ENCODE data around the gene ST6GAL1.

Gene ST6GAL1

GRCh38 chr3:186920796-186921195 lies 9.5 kb upstream of the ST6GAL1 start:
- Histone ChIP-seq H3K9ac (ENCODE audit: low read length) (no peak overlapping the region), H3K9me3 (ENCODE audit: control insufficient read depth, low read length) (no peaks in the 10 kb centered on the region), H3K4me3 (ENCODE audit: low read length) (no peak overlapping the region), H3K36me3 (ENCODE audit: control insufficient read depth, insufficient read depth, low read length) (no peaks in the 10 kb centered on the region), H3K4me1 (ENCODE audit: control insufficient read depth, insufficient read depth, low read length) (no peaks in the 10 kb centered on the region), H3K27me3 (ENCODE audit: control insufficient read depth, insufficient read depth, low read length) (no peaks in the 10 kb centered on the region)

DNA sequence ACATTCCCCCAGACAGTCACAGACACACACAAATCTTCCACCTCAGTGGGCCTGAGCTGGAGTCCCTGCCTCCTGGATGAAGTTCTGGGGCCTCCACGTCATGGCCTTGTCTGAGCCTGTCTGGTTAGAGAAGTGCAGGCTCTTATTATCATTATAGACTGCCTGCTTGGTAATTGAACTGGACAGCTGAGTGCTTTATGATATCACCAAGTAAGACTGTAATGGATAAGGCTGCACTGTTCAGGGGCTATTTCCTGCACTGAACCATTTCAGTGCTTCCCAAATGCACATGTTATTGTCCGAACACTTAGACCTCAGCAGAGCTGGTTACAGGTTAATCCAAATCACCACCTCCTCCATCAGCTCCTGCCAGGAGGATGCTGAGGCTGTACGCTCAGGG lies 8.7 kb upstream of the ST6GAL1 start:
- no peaks in the 10 kb centered on the region for H3K9me3 ChIP-seq (ENCODE audit: control insufficient read depth, low read length)
- H3K36me3 ChIP-seq (ENCODE audit: control insufficient read depth, insufficient read depth, low read length): no peaks in the 10 kb centered on the region
- no peaks in the 10 kb centered on the region for H3K4me1 ChIP-seq (ENCODE audit: control insufficient read depth, insufficient read depth, low read length)
- H3K27me3 ChIP-seq (ENCODE audit: control insufficient read depth, insufficient read depth, low read length): no peaks in the 10 kb centered on the region
- no peak overlapping the region for H3K4me3 ChIP-seq (ENCODE audit: low read length)
- H3K9ac ChIP-seq (ENCODE audit: low read length): no peak overlapping the region

- Histone ChIP-seq H3K9ac (ENCODE audit: low read length) (no peak overlapping the region), H3K36me3 (ENCODE audit: control insufficient read depth, insufficient read depth, low read length) (no peaks in the 10 kb centered on the region), H3K4me3 (ENCODE audit: low read length) (no peak overlapping the region), H3K9me3 (ENCODE audit: control insufficient read depth, low read length) (no peaks in the 10 kb centered on the region), H3K27me3 (ENCODE audit: control insufficient read depth, insufficient read depth, low read length) (no peaks in the 10 kb centered on the region), H3K4me1 (ENCODE audit: control insufficient read depth, insufficient read depth, low read length) (no peaks in the 10 kb centered on the region)
Measured at GRCh38 chr3:186922224-186922623, 8.1 kb upstream of the ST6GAL1 start.

DNA sequence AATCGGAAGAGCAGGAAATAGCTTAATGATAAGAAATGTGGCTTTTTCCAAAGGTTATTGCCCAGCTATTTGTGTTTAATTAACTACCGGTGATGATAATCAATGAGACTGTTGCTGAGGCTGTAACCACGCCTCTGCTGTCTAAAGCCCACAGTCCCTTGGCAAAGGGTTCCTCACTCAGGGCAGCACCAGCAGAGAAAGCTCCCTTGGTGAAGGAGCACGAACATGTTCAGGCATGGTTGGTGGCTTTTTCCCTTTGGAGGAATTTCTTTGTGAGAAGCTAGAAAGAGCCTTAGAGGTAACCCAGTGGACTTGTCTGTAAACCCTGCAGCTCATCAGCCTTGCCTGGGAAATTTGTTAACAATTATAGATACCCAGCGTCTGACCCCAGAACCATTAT lies 7.5 kb upstream of the ST6GAL1 start:
- H3K9ac ChIP-seq (ENCODE audit: low read length): no peak overlapping the region
- H3K27me3 ChIP-seq (ENCODE audit: control insufficient read depth, insufficient read depth, low read length): no peaks in the 10 kb centered on the region
- no peaks in the 10 kb centered on the region for H3K36me3 ChIP-seq (ENCODE audit: control insufficient read depth, insufficient read depth, low read length)
- no peaks in the 10 kb centered on the region for H3K9me3 ChIP-seq (ENCODE audit: control insufficient read depth, low read length)
- no peaks in the 10 kb centered on the region for H3K4me1 ChIP-seq (ENCODE audit: control insufficient read depth, insufficient read depth, low read length)
- H3K4me3 ChIP-seq (ENCODE audit: low read length): no peak overlapping the region

GRCh38 chr3:186923241-186923640 lies 7.1 kb upstream of the ST6GAL1 start:
- no peaks in the 10 kb centered on the region for H3K36me3 ChIP-seq (ENCODE audit: control insufficient read depth, insufficient read depth, low read length)
- H3K9me3 ChIP-seq (ENCODE audit: control insufficient read depth, low read length): no peaks in the 10 kb centered on the region
- no peak overlapping the region for H3K9ac ChIP-seq (ENCODE audit: low read length)

GRCh38 chr3:186925826-186926225 lies 4.5 kb upstream of the ST6GAL1 start:
- no peak overlapping the region for H3K9ac ChIP-seq (ENCODE audit: low read length)
- peaks cover 6% of the 10 kb centered on the region for H3K27me3 ChIP-seq (ENCODE audit: control insufficient read depth, insufficient read depth, low read length)
- H3K4me1 ChIP-seq (ENCODE audit: control insufficient read depth, insufficient read depth, low read length): no peaks in the 10 kb centered on the region
- H3K9me3 ChIP-seq (ENCODE audit: control insufficient read depth, low read length): no peaks in the 10 kb centered on the region
- no peaks in the 10 kb centered on the region for H3K36me3 ChIP-seq (ENCODE audit: control insufficient read depth, insufficient read depth, low read length)
- H3K4me3 ChIP-seq (ENCODE audit: low read length): no peak overlapping the region

More at GRCh38 chr3:186923241-186923640, 7.1 kb upstream of the ST6GAL1 start:
- Histone ChIP-seq H3K27me3 (ENCODE audit: control insufficient read depth, insufficient read depth, low read length) (no peaks in the 10 kb centered on the region), H3K4me3 (ENCODE audit: low read length) (no peak overlapping the region), H3K4me1 (ENCODE audit: control insufficient read depth, insufficient read depth, low read length) (no peaks in the 10 kb centered on the region)

DNA sequence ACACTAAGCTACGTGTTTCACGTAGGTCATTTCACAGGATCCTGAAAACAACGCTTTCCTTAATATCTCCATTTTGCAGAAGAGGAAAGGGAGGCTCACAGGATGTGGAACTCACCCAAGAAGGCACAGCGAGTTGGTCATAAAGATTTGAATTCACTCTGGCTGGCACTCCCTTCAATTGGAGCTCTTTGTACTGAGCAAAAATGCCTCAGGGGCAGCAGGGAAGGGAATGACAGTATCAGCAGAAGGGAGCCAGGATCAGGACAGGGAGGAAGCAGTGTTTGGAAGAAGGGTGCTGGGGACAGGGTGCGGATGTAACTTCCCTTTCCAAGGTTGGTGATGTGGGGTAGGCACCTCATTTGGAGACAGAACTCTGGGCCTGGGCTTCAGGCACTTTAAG lies 1.1 kb upstream of the ST6GAL1 start:
- H3K9ac ChIP-seq (ENCODE audit: low read length): no peak overlapping the region
- H3K4me1 ChIP-seq (ENCODE audit: control insufficient read depth, insufficient read depth, low read length): peaks cover 6% of the 10 kb centered on the region
- H3K36me3 ChIP-seq (ENCODE audit: control insufficient read depth, insufficient read depth, low read length): no peaks in the 10 kb centered on the region
- no peak overlapping the region for H3K4me3 ChIP-seq (ENCODE audit: low read length)
- H3K27me3 ChIP-seq (ENCODE audit: control insufficient read depth, insufficient read depth, low read length): peaks cover 13% of the 10 kb centered on the region
- no peaks in the 10 kb centered on the region for H3K9me3 ChIP-seq (ENCODE audit: control insufficient read depth, low read length)

GRCh38 chr3:186929685-186930084 lies 641 bp upstream of the ST6GAL1 start:
- Histone ChIP-seq H3K9ac (ENCODE audit: low read length) (peak overlapping the region; percentile 70), H3K9me3 (ENCODE audit: control insufficient read depth, low read length) (no peaks in the 10 kb centered on the region), H3K27me3 (ENCODE audit: control insufficient read depth, insufficient read depth, low read length) (peaks cover 13% of the 10 kb centered on the region), H3K4me3 (ENCODE audit: low read length) (no peak overlapping the region), H3K4me1 (ENCODE audit: control insufficient read depth, insufficient read depth, low read length) (peaks cover 6% of the 10 kb centered on the region), H3K36me3 (ENCODE audit: control insufficient read depth, insufficient read depth, low read length) (no peaks in the 10 kb centered on the region)

- peaks cover 13% of the 10 kb centered on the region for H3K27me3 ChIP-seq (ENCODE audit: control insufficient read depth, insufficient read depth, low read length)
- H3K36me3 ChIP-seq (ENCODE audit: control insufficient read depth, insufficient read depth, low read length): no peaks in the 10 kb centered on the region
- H3K4me1 ChIP-seq (ENCODE audit: control insufficient read depth, insufficient read depth, low read length): peaks cover 6% of the 10 kb centered on the region
- H3K4me3 ChIP-seq (ENCODE audit: low read length): peak overlapping the region; percentile 55
- H3K9ac ChIP-seq (ENCODE audit: low read length): peak overlapping the region; percentile 70
- H3K9me3 ChIP-seq (ENCODE audit: control insufficient read depth, low read length): no peaks in the 10 kb centered on the region
Measured at GRCh38 chr3:186930641-186931531, 560 bp downstream of the ST6GAL1 start.

- Histone ChIP-seq H3K4me1 (ENCODE audit: control insufficient read depth, insufficient read depth, low read length) (peaks cover 6% of the 10 kb centered on the region), H3K4me3 (ENCODE audit: low read length) (peak overlapping the region; percentile 55), H3K36me3 (ENCODE audit: control insufficient read depth, insufficient read depth, low read length) (no peaks in the 10 kb centered on the region), H3K9me3 (ENCODE audit: control insufficient read depth, low read length) (no peaks in the 10 kb centered on the region), H3K27me3 (ENCODE audit: control insufficient read depth, insufficient read depth, low read length) (peaks cover 13% of the 10 kb centered on the region), H3K9ac (ENCODE audit: low read length) (peak overlapping the region; percentile 70)
Measured at GRCh38 chr3:186931532-186932280, 1.4 kb downstream of the ST6GAL1 start.

DNA sequence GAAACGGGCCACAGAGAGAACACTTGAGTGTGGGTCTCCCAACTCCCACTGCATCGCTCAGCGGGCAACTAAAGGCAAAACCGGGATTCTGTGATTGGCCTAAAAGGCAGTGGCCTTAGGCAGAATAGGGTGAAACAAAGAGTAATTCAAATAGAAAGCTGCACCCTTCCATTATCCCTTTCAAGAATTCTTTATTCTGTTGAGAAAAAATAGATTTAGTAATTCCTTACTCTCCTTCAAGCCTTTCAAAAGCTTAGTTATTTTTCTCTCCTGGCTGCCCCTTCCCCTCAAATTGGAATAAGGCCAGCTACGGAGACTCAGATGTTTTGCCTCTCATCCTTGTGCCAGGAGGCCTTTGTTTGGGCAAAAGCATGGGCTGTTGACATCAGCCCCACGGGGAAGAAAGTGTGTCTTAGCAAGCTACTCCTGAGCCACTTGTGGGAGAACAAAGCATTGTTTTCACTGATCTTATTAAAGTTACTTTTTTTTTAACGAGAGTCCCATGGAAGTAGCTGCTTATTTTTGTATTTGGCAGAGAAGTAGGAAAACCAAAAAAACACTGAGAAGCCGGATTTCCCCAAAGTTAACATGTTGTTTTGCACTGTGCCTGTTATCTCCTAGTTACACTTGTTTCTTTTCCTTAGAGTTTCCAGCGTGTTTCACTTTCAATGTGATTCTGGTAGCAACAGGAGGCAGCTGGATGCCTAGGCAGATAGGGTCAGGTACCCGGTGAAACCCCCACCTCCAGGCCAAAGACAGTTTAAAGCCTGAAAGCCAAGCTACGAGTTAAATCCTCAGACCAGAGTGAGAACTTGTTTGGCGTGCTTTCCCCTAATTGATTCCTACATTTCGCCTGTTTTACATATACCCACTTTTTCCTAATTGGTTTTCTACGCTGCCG lies 2.2 kb downstream of the ST6GAL1 start:
- Histone ChIP-seq H3K36me3 (ENCODE audit: control insufficient read depth, insufficient read depth, low read length) (no peaks in the 10 kb centered on the region), H3K9ac (ENCODE audit: low read length) (peak overlapping the region; percentile 70), H3K4me3 (ENCODE audit: low read length) (peak overlapping the region; percentile 55), H3K27me3 (ENCODE audit: control insufficient read depth, insufficient read depth, low read length) (peaks cover 13% of the 10 kb centered on the region), H3K4me1 (ENCODE audit: control insufficient read depth, insufficient read depth, low read length) (peaks cover 6% of the 10 kb centered on the region), H3K9me3 (ENCODE audit: control insufficient read depth, low read length) (no peaks in the 10 kb centered on the region)

Data from mucosa of stomach (tissue), 1 donor.